ENCODE measurements around the gene STAP2. TPM values are rescaled to one million over a fixed set of nuclear protein-coding genes. Genes with fewer than 3 reads are reported as not detected.
A peak's percentile ranks its signal among the peaks of the same experiment; 100 is the strongest.

Gene STAP2
- total and polyA plus RNA-seq, 9 of the 15 experiments (the other 6 are each of a cell fraction or from before 2014, with no cell fraction given) = 1.2 to 9.8 (median 4.5) TPM

DNA sequence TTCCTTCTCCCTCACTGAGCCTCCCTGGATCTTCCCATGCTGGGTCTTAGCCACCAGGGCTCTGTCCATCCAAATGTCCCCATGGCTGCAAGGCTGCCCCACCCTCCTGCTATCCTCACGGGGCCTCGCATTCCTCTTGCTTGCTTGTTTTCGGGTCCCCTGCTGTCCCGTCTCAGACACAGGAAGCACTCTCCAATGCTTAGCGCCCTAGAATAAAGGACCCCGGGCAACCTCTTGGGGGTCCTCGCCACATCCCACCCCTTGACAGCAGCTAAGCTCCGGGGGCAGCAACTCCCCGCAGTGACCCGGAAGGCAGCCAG lies 38.0 kb upstream of the STAP2 start (continued):
- TF ChIP-seq MLLT1 (IDR thresholded peaks at IDR 0.05) = no peak
- no peak for TF ChIP-seq DACH1 (IDR thresholded peaks at IDR 0.05; ENCODE audit: partially characterized antibody)
- TF ChIP-seq ZKSCAN8 (CRISPR knock-in tag; IDR thresholded peaks at IDR 0.05) = no peak
- no peak for TF ChIP-seq SRSF9 (IDR thresholded peaks at IDR 0.05; ENCODE audit: borderline replicate concordance, low read depth, low read length)
- peak; percentile 21; the same call in 1 of the 2 replicates for TF ChIP-seq ZBTB7A (IDR thresholded peaks at IDR 0.05; ENCODE audit: borderline replicate concordance, control insufficient read depth, low read depth, low read length)
- 0 out of 2 replicates have a peak, but pooled peaks have one; percentile 20 for TF ChIP-seq ZNF143 (CRISPR knock-in tag; IDR thresholded peaks at IDR 0.05)
- TF ChIP-seq PCBP2 (IDR thresholded peaks at IDR 0.05; ENCODE audit: low read depth, low read length, poor library complexity, severe bottlenecking) = no peak
- TF ChIP-seq FOS (IDR thresholded peaks at IDR 0.05; ENCODE audit: extremely low read depth, insufficient read length) = no peak
- no peak for TF ChIP-seq WHSC1 (IDR thresholded peaks at IDR 0.05; ENCODE audit: low read length)
- TF ChIP-seq TCF3 (CRISPR knock-in tag; IDR thresholded peaks at IDR 0.05) = no peak
- no peak for TF ChIP-seq ARNT (IDR thresholded peaks at IDR 0.05)
- TF ChIP-seq, protein P1, sequence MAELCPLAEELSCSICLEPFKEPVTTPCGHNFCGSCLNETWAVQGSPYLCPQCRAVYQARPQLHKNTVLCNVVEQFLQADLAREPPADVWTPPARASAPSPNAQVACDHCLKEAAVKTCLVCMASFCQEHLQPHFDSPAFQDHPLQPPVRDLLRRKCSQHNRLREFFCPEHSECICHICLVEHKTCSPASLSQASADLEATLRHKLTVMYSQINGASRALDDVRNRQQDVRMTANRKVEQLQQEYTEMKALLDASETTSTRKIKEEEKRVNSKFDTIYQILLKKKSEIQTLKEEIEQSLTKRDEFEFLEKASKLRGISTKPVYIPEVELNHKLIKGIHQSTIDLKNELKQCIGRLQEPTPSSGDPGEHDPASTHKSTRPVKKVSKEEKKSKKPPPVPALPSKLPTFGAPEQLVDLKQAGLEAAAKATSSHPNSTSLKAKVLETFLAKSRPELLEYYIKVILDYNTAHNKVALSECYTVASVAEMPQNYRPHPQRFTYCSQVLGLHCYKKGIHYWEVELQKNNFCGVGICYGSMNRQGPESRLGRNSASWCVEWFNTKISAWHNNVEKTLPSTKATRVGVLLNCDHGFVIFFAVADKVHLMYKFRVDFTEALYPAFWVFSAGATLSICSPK (IDR thresholded peaks at IDR 0.05; ENCODE audit: borderline replicate concordance) = no peak
- peak; percentile 33; the same call in 1 of the 2 replicates for TF ChIP-seq PKNOX1 (IDR thresholded peaks at IDR 0.05)
- TF ChIP-seq, protein P2, sequence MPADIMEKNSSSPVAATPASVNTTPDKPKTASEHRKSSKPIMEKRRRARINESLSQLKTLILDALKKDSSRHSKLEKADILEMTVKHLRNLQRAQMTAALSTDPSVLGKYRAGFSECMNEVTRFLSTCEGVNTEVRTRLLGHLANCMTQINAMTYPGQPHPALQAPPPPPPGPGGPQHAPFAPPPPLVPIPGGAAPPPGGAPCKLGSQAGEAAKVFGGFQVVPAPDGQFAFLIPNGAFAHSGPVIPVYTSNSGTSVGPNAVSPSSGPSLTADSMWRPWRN (IDR thresholded peaks at IDR 0.05; ENCODE audit: low read depth) = no peak
- TF ChIP-seq, protein P3, sequence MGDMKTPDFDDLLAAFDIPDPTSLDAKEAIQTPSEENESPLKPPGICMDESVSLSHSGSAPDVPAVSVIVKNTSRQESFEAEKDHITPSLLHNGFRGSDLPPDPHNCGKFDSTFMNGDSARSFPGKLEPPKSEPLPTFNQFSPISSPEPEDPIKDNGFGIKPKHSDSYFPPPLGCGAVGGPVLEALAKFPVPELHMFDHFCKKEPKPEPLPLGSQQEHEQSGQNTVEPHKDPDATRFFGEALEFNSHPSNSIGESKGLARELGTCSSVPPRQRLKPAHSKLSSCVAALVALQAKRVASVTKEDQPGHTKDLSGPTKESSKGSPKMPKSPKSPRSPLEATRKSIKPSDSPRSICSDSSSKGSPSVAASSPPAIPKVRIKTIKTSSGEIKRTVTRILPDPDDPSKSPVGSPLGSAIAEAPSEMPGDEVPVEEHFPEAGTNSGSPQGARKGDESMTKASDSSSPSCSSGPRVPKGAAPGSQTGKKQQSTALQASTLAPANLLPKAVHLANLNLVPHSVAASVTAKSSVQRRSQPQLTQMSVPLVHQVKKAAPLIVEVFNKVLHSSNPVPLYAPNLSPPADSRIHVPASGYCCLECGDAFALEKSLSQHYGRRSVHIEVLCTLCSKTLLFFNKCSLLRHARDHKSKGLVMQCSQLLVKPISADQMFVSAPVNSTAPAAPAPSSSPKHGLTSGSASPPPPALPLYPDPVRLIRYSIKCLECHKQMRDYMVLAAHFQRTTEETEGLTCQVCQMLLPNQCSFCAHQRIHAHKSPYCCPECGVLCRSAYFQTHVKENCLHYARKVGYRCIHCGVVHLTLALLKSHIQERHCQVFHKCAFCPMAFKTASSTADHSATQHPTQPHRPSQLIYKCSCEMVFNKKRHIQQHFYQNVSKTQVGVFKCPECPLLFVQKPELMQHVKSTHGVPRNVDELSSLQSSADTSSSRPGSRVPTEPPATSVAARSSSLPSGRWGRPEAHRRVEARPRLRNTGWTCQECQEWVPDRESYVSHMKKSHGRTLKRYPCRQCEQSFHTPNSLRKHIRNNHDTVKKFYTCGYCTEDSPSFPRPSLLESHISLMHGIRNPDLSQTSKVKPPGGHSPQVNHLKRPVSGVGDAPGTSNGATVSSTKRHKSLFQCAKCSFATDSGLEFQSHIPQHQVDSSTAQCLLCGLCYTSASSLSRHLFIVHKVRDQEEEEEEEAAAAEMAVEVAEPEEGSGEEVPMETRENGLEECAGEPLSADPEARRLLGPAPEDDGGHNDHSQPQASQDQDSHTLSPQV (IDR thresholded peaks at IDR 0.05) = 0 out of 2 replicates have a peak, but pooled peaks have one; percentile 6
- no peak for TF ChIP-seq HLTF (IDR thresholded peaks at IDR 0.05)
- no peak for TF ChIP-seq GTF3C2 (IDR thresholded peaks at IDR 0.05; ENCODE audit: borderline replicate concordance, extremely low read depth, insufficient read length)
